Pancreas (tissue), 10 donors: ENCODE results near the gene JPH3. TPM values are rescaled to one million over a fixed set of nuclear protein-coding genes. Genes with fewer than 3 reads are reported as not detected.
A peak's percentile ranks its signal among the peaks of the same experiment; 100 is the strongest.

Experiments used
- ATAC-seq, 4 donors: fragments of 200-7000 bp; cut with Tn5 transposase; one replicate each; pipeline versions ENCODE4 v1.8.0 to v1.9.1; 2020; ENCODE audit warnings: mild to moderate bottlenecking in 4 of 4, moderate library complexity in 4 of 4
- DNase-seq, 6 donors: peaks; one replicate each; pipeline ENCODE4 v3.0.0-alpha.2; 2020
- FAIRE-seq: peaks from 2 replicates; lab custom pipeline; 2012; peaks lifted over from hg19 to GRCh38; lab: Jason Lieb, UNC
- H3K27ac ChIP-seq, 4 donors: fragments of 200-600 bp; sonication (generic); 1 replicate in 3 of 4; 2 replicates in 1 of 4; pipeline versions ENCODE4 v1.5.0 to v1.8.0; 2020
- H3K27me3 ChIP-seq, 4 donors: fragments of 200-600 bp; one replicate each; pipeline ENCODE4 v1.8.0; 2021
- H3K36me3 ChIP-seq, 3 donors: fragments of 200-600 bp; sonication (generic) in 1 of 3; one replicate each; pipeline versions ENCODE4 v1.5.0 to v1.8.0; 2020 to 2021
- H3K4me1 ChIP-seq, 3 donors: fragments of 200-600 bp; one replicate each; pipeline ENCODE4 v1.8.0; 2021
- H3K4me3 ChIP-seq, 4 donors: fragments of 200-600 bp; sonication (generic) in 2 of 4; one replicate each; pipeline versions ENCODE4 v1.5.0 to v1.8.0; 2020 to 2021
- H3K9me3 ChIP-seq, 4 donors: fragments of 200-600 bp; one replicate each; pipeline ENCODE4 v1.8.0; 2021
- CTCF ChIP-seq, 4 donors: fragments of 200-600 bp; sonication (generic) in 3 of 4; IDR thresholded peaks; one replicate each; pipeline versions ENCODE4 v1.5.0 to v1.8.0; 2021; ENCODE audit warnings: antibody characterized with exemption in 4 of 4
- WGBS, 2 donors: extraction: QIAGEN DNeasy Blood & Tissue Kit; methylation state at CpG; one replicate each; pipeline ENCODE4 v1.1.7; 2013; 5-methylcytosine and 5-hydroxymethylcytosine counted together
- intact Hi-C, 3 donors: fragments of 100-400 bp; cut with DNase I; formaldehyde crosslinking; loops; one replicate each; pipeline versions ENCODE4 v1.11.1 to v1.14.2; 2022
- polyA plus RNA-seq, 2 donors: library from polyadenylated mRNA; stranded (reverse); fragments of 200-250 nt; gene quantifications; one replicate each; pipeline ENCODE4 v1.2.3, GENCODE V29; 2013
- total RNA-seq, 6 donors: library from RNA; stranded (reverse); fragmentation: NEBNext Ultra II Directional in 4 of 6; extraction: Animal tissue kit (Norgen Biotek cat#: 25700) in 4 of 6; gene quantifications; one replicate each; pipeline versions ENCODE4 v1.2.1 to v1.2.4, GENCODE V29; 2021 to 2023
- donor health status: healthy with polysubstance abuse.
- donor health status: DM: no; HTN: no; CAD: no; lungs with moderate emphysema.
- donor health status: DM: no; HTN: no; CAD: no.
- donor health status: control.
- donor health status: control.
- donor health status: Bipolar disorder and iron deficiency.
- donor health status: DM: yes; HTN: yes; CAD: no.
- donor health status: DM: no; HTN: no; CAD: no.
- donor health status: DM: no; HTN: no; CAD: no.
- donor health status: DM: yes; HTN: yes; CAD: no.

Gene JPH3
- total and polyA plus RNA-seq, 8 donors, result 0.09 to 1.9 (median 0.41) TPM

- Histone ChIP-seq H3K9me3 (no peaks in the 10 kb centered on the region), H3K4me3 (peak overlapping the region in 1 of 4 donors; percentile 17), H3K36me3 (no peaks in the 10 kb centered on the region), H3K27ac (no peak overlapping the region), H3K4me1 (no peaks in the 10 kb centered on the region), H3K27me3 (peaks cover 0 to 23% (median 0%) of the 10 kb centered on the region in 4 donors)
- FAIRE-seq, result no peak
- no peak for TF ChIP-seq CTCF (IDR thresholded peaks at IDR 0.05)
- 2% methylated on average over 64 to 97 of the region's 97 CpGs for WGBS, 2 donors
- DNase-seq, result no peak
- peak in 1 of 4 donors; percentile 17 for ATAC-seq
- intact Hi-C loops, result no loop called here
Observed at GRCh38 chr16:87602821-87603683, 744 bp downstream of the JPH3 start.

GRCh38 chr16:87603684-87604633 lies 1.7 kb downstream of the JPH3 start:
- H3K27me3 ChIP-seq, result peaks cover 0 to 26% (median 0%) of the 10 kb centered on the region in 4 donors
- no peak for TF ChIP-seq CTCF (IDR thresholded peaks at IDR 0.05)
- peak in 1 of 4 donors; percentile 38 for ATAC-seq
- no peak for DNase-seq
- H3K27ac ChIP-seq, result no peak overlapping the region
- 5 to 8% methylated on average over 41 to 44 of the region's 44 CpGs for WGBS, 2 donors
- H3K4me1 ChIP-seq, result no peaks in the 10 kb centered on the region
- no peak overlapping the region for H3K4me3 ChIP-seq
- intact Hi-C loops, result no loop called here
- FAIRE-seq, result no peak
- H3K9me3 ChIP-seq, result no peaks in the 10 kb centered on the region
- no peaks in the 10 kb centered on the region for H3K36me3 ChIP-seq

- H3K36me3 ChIP-seq, result no peaks in the 10 kb centered on the region
- no peak overlapping the region for H3K27ac ChIP-seq
- no peak for ATAC-seq
- intact Hi-C loops, result no loop called here
- no peak overlapping the region for H3K4me3 ChIP-seq
- FAIRE-seq, result no peak
- 46 to 51% methylated on average over 21 to 22 of the region's 22 CpGs for WGBS, 2 donors
- no peak for DNase-seq
- H3K27me3 ChIP-seq, result peaks cover 0 to 26% (median 0%) of the 10 kb centered on the region in 4 donors
- TF ChIP-seq CTCF (IDR thresholded peaks at IDR 0.05), result no peak
- H3K9me3 ChIP-seq, result no peaks in the 10 kb centered on the region
- H3K4me1 ChIP-seq, result no peaks in the 10 kb centered on the region
Observed at GRCh38 chr16:87604634-87605111, 2.4 kb downstream of the JPH3 start.

GRCh38 chr16:87607223-87607622 lies 4.9 kb downstream of the JPH3 start:
- H3K27ac ChIP-seq, result no peak overlapping the region
- no peak for TF ChIP-seq CTCF (IDR thresholded peaks at IDR 0.05)
- H3K4me1 ChIP-seq, result no peaks in the 10 kb centered on the region
- no peak overlapping the region for H3K4me3 ChIP-seq
- ATAC-seq (no peak), DNase-seq (no peak), FAIRE-seq (no peak)
- H3K27me3 ChIP-seq, result peaks cover 0 to 18% (median 0%) of the 10 kb centered on the region in 4 donors
- no peaks in the 10 kb centered on the region for H3K36me3 ChIP-seq
- 72 to 79% methylated on average over 19 of the region's 19 CpGs for WGBS, 2 donors
- intact Hi-C loops, result no loop called here
- no peaks in the 10 kb centered on the region for H3K9me3 ChIP-seq
